ENCODE data around the gene USP6NL.
A peak's percentile ranks its signal among the peaks of the same experiment; 100 is the strongest.
"Not testable (repeated sequence)": the region's sequence is repeated elsewhere in the genome, so short reads cannot be mapped to it uniquely, and the experiment has no call there.

Gene USP6NL

DNA sequence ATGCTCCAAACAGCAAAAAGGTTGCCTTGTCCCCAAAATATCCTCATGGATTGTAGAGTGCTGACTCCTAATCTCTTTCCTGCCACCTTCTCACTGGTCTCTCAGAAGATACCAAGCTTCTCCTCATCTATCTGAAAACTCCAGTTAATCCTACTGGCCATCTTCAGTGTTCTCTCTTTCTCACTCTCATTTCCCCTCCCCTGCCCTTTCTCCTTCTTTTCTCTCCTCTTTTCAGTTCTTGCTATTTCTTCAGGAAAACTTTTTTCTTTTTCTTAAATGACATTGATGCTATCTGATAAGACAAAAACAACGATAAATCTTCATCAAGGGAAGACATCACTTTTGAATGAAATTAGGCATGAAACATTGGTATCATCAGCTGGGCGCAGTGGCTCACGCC lies 109.8 kb downstream of the USP6NL start:
- no peak for TF ChIP-seq CTCF (conservative IDR thresholded peaks at IDR 0.05; ENCODE audit: control insufficient read depth, insufficient read depth, low read depth, low read length)
- DNase-seq (ENCODE audit: low read depth), result no peak
- H3K4me3 ChIP-seq (ENCODE audit: control insufficient read depth, low read depth, low read length), result no peak overlapping the region

DNA sequence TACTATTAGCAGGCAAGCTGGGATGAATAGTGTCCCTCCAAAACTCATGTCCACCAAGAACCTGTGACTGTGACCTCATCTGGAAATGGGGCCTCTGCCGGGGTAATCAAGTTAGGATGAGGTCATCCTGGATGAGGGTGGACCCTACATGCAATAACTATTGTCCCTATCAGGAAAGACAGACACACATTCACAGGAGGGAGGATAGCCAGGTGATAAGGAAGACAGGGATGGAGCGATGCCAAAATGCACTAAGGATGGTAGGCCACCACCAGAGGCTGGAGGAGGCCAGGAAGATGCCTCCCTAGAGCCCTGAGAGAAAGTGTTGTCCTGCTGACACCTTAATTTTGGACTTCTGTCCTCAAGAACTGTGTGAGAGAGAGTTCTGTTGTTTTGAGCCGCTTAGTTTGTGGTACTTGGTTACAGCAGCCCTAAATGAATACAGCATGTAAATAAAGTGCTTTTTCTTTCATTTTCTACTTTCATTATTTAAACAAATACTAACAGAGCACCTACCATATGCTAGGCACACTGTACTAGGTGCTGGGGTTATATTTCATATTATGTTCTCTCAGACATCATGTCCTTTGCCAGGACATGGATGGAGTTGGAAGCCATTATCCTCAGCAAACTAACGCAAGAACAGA lies 111.9 kb downstream of the USP6NL start:
- DNase-seq (ENCODE audit: low read depth), result no peak
- TF ChIP-seq CTCF (conservative IDR thresholded peaks at IDR 0.05; ENCODE audit: control insufficient read depth, insufficient read depth, low read depth, low read length), result no peak
- no peak overlapping the region for H3K4me3 ChIP-seq (ENCODE audit: control insufficient read depth, low read depth, low read length)

DNA sequence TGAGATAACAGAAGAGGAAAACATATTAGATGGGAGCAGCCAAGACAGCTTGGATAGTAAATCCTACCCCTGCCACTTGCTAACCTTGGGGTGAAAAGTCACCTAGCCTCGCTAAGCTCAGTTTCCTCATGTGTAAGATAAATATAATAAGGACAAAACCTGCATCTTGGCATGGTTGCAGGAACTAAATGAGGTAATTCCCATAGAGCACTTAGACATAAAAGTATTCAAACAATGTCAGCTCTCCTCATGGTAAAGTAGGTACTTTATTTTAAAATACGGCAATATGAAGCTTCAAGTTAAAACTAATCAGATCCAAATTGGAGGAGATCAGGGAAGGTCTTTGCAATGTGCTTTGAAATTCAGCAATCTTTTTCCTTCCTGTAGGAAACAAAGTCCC lies 113.1 kb downstream of the USP6NL start:
- no peak for DNase-seq (ENCODE audit: low read depth)
- no peak for TF ChIP-seq CTCF (conservative IDR thresholded peaks at IDR 0.05; ENCODE audit: control insufficient read depth, insufficient read depth, low read depth, low read length)

GRCh38 chr10:11494923-11495322 lies 116.5 kb downstream of the USP6NL start:
- TF ChIP-seq CTCF (conservative IDR thresholded peaks at IDR 0.05; ENCODE audit: control insufficient read depth, insufficient read depth, low read depth, low read length), result peak; percentile 17
- DNase-seq (ENCODE audit: low read depth), result peak; percentile 15
- H3K4me3 ChIP-seq (ENCODE audit: control insufficient read depth, low read depth, low read length), result not testable (repeated sequence)

More for the DNA sequence above, 113.1 kb downstream of the USP6NL start:
- H3K4me3 ChIP-seq (ENCODE audit: control insufficient read depth, low read depth, low read length), result no peak overlapping the region

- no peak for TF ChIP-seq CTCF (conservative IDR thresholded peaks at IDR 0.05; ENCODE audit: control insufficient read depth, insufficient read depth, low read depth, low read length)
- no peak overlapping the region for H3K4me3 ChIP-seq (ENCODE audit: control insufficient read depth, low read depth, low read length)
- DNase-seq (ENCODE audit: low read depth), result no peak
Observed at GRCh38 chr10:11493646-11494045, 117.8 kb downstream of the USP6NL start.

GRCh38 chr10:11491087-11491486 lies 120.4 kb downstream of the USP6NL start:
- DNase-seq (ENCODE audit: low read depth), result no peak
- no peak for TF ChIP-seq CTCF (conservative IDR thresholded peaks at IDR 0.05; ENCODE audit: control insufficient read depth, insufficient read depth, low read depth, low read length)
- H3K4me3 ChIP-seq (ENCODE audit: control insufficient read depth, low read depth, low read length), result no peak overlapping the region

DNA sequence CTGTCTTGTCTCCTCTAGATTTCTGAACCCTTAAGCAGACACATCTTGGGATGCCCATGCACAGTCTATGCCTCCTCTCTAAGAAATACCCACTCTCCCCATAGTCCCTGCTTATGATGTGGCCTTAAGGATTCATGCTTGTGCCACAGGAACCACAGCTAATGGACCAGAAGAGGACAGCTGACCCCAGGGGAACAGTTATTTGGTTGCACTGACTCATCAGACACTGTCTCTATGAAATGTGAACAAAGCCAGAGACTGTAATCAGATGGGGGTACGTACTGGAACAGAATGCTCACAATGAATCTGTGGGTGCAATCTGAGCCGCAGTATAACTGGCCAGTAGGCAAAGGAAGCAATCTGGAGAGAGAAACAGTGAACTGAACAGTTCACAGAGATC lies 121.9 kb downstream of the USP6NL start:
- H3K4me3 ChIP-seq (ENCODE audit: control insufficient read depth, low read depth, low read length), result no peak overlapping the region
- DNase-seq (ENCODE audit: low read depth), result no peak
- no peak for TF ChIP-seq CTCF (conservative IDR thresholded peaks at IDR 0.05; ENCODE audit: control insufficient read depth, insufficient read depth, low read depth, low read length)

Measured in fibroblast of mammary gland (primary cell).